B cell (primary cell): Measurements from ENCODE around the gene SPN. TPM values are rescaled to one million over a fixed set of nuclear protein-coding genes. Genes with fewer than 3 reads are reported as not detected.

Experiments
- ATAC-seq: fragments of 200-7000 bp; cut with Tn5 transposase; one replicate; pipeline ENCODE4 v1.10.0; 2021; ENCODE audit warnings: low read depth, mild to moderate bottlenecking, moderate number of reproducible peaks, moderate library complexity
- CTCF ChIA-PET: fragments of 350-600 bp; sonication (Branson Sonifier 250); formaldehyde crosslinking; loops from one replicate; lab custom pipeline; 2021; ENCODE audit warnings: antibody characterized with exemption, inconsistent platforms; lab: Charles Lee
- POLR2A ChIA-PET: fragments of 350-600 bp; sonication (Branson Sonifier 250); formaldehyde crosslinking; loops from one replicate; lab custom pipeline; 2021; ENCODE audit warnings: antibody characterized with exemption; lab: Charles Lee
- DNase-seq: peaks from one replicate; pipeline ENCODE4 v3.0.0; 2013
- H2AFZ ChIP-seq: 2 replicates; pipeline ENCODE4 v1.6.1; 2012; ENCODE audit warnings: mild to moderate bottlenecking, low read depth, low read length; ENCODE audit not compliant: insufficient read depth, poor library complexity, severe bottlenecking
- H3K27ac ChIP-seq, 2 donors: 1 replicate in 1 of 2; 2 replicates in 1 of 2; pipeline ENCODE4 v1.5.1; 2012 to 2013; ENCODE audit warnings: low read length in 2 of 2, mild to moderate bottlenecking in 2 of 2, moderate library complexity in 1 of 2
- H3K27me3 ChIP-seq, 4 experiments: fragments of 200-600 bp in 1 of 4; sonication (generic) in 1 of 4; replicated peaks in 1 of 4; 1 replicate in 2 of 4; 2 replicates in 2 of 4; pipeline versions ENCODE4 v1.6.1 to v1.7.0; 2013 to 2016; ENCODE audit warnings: low read length in 3 of 4, mild to moderate bottlenecking in 2 of 4, mixed read lengths in 1 of 4, moderate library complexity in 1 of 4; ENCODE audit not compliant: insufficient read depth in 4 of 4, control insufficient read depth in 3 of 4; ENCODE audit errors: control extremely low read depth in 1 of 4
- H3K36me3 ChIP-seq, 2 experiments: replicated peaks in 1 of 2; 1 replicate in 1 of 2; 2 replicates in 1 of 2; pipeline versions ENCODE4 v1.6.1 to v1.7.1; 2013; ENCODE audit warnings: low read length in 1 of 2; ENCODE audit not compliant: insufficient read depth in 2 of 2, control insufficient read depth in 1 of 2; ENCODE audit errors: control extremely low read depth in 1 of 2, extremely low read depth in 1 of 2
- H3K4me1 ChIP-seq, 2 donors: fragments of 200-600 bp in 1 of 2; sonication (generic) in 1 of 2; 1 replicate in 1 of 2; 2 replicates in 1 of 2; pipeline versions ENCODE4 v1.5.1 to v1.6.1; 2013 to 2017; ENCODE audit warnings: low read length in 2 of 2; ENCODE audit not compliant: control insufficient read depth in 2 of 2, insufficient read depth in 2 of 2
- H3K4me2 ChIP-seq: replicated peaks from 2 replicates; pipeline ENCODE3; 2012; ENCODE audit warnings: mild to moderate bottlenecking, low read depth, low read length; ENCODE audit not compliant: poor library complexity, severe bottlenecking
- H3K4me3 ChIP-seq, 5 experiments: fragments of 200-600 bp in 1 of 5; sonication (generic) in 1 of 5; 1 replicate in 3 of 5; 2 replicates in 2 of 5; pipeline versions ENCODE4 v1.5.1 to v1.7.0; 2011 to 2016; ENCODE audit warnings: low read length in 4 of 5, mild to moderate bottlenecking in 4 of 5, low read depth in 2 of 5, control low read depth in 1 of 5, moderate library complexity in 1 of 5; ENCODE audit not compliant: insufficient read depth in 1 of 5; ENCODE audit errors: control extremely low read depth in 1 of 5, extremely low read depth in 1 of 5
- H3K79me2 ChIP-seq: fragments of 200-600 bp; sonication (generic); one replicate; pipeline ENCODE4 v1.6.0; 2016; ENCODE audit warnings: low read length; ENCODE audit not compliant: control insufficient read depth, insufficient read depth
- H3K9ac ChIP-seq: fragments of 200-600 bp; sonication (generic); 2 replicates; pipeline ENCODE4 v1.6.1; 2017; ENCODE audit warnings: mild to moderate bottlenecking, low read length, moderate library complexity
- H3K9me3 ChIP-seq, 3 donors: one replicate each; pipeline versions ENCODE4 v1.6.1 to v1.7.1; 2013; ENCODE audit warnings: low read length in 2 of 3; ENCODE audit not compliant: control insufficient read depth in 2 of 3, insufficient read depth in 1 of 3; ENCODE audit errors: control extremely low read depth in 1 of 3
- H4K20me1 ChIP-seq: 2 replicates; pipeline ENCODE4 v1.6.0; 2012; ENCODE audit warnings: mild to moderate bottlenecking, low read length; ENCODE audit not compliant: insufficient read depth, control insufficient read depth, poor library complexity, severe bottlenecking
- H3K27ac Mint-ChIP-seq: one replicate; pipeline ENCODE4 v1.8.0; 2021; ENCODE audit warnings: mixed read lengths
- H3K27me3 Mint-ChIP-seq: one replicate; pipeline ENCODE4 v1.8.0; 2021; ENCODE audit warnings: mixed read lengths
- H3K4me1 Mint-ChIP-seq: one replicate; pipeline ENCODE4 v1.8.0; 2021; ENCODE audit warnings: mixed read lengths
- H3K4me3 Mint-ChIP-seq: one replicate; pipeline ENCODE4 v1.8.0; 2021; ENCODE audit warnings: mixed read lengths
- H3K9me3 Mint-ChIP-seq: one replicate; pipeline ENCODE4 v1.8.0; 2022; ENCODE audit warnings: mixed read lengths; ENCODE audit not compliant: insufficient read depth
- CTCF ChIP-seq: fragments of 200-600 bp; IDR thresholded peaks from one replicate; pipeline ENCODE4 v1.8.0; 2022; ENCODE audit warnings: antibody characterized with exemption, mild to moderate bottlenecking
- EZH2 ChIP-seq: IDR thresholded peaks from 2 replicates; pipeline ENCODE4 v1.6.1; 2012; ENCODE audit warnings: borderline replicate concordance, low read depth, mild to moderate bottlenecking, moderate library complexity, low read length; ENCODE audit not compliant: insufficient read depth, poor library complexity, severe bottlenecking
- WGBS: methylation state at CpG from one replicate; pipeline ENCODE4 v1.1.5; 2013; ENCODE audit warnings: missing lambda C conversion rate; ENCODE audit not compliant: insufficient coverage; 5-methylcytosine and 5-hydroxymethylcytosine counted together
- intact Hi-C: fragments of 100-400 bp; cut with micrococcal nuclease; formaldehyde crosslinking; loops from one replicate; pipeline ENCODE4 v1.10.0; 2022
- polyA plus RNA-seq: library from polyadenylated mRNA; depleted of rRNA; stranded (reverse); fragments of >200 nt; gene quantifications from 2 replicates; pipeline ENCODE4 v1.2.3, GENCODE V29; 2012
- total RNA-seq, 2 donors: library from RNA; stranded (reverse); fragments of 120-200 nt in 1 of 2; gene quantifications; 1 replicate in 1 of 2; 2 replicates in 1 of 2; pipeline versions ENCODE4 v1.2.3 to v1.2.4, GENCODE V29; 2013 to 2022

Gene SPN
- total and polyA plus RNA-seq, 2 donors (not counting 1 experiment from before 2014, with no cell fraction given), result 1.1 to 1.9 TPM

- Mint-ChIP-seq H3K4me3 (peak overlapping the region; percentile 63), H3K27ac (peak overlapping the region; percentile 89), H3K27me3 (no peaks in the 10 kb centered on the region), H3K9me3 (no peaks in the 10 kb centered on the region), H3K4me1 (peaks cover 31% of the 10 kb centered on the region)
- TF ChIP-seq EZH2, result no peak
- TF ChIP-seq CTCF, result no peak
- peak overlapping the region; percentile 27 for H3K9ac ChIP-seq
- H3K4me1 ChIP-seq, result peaks cover 20 to 43% of the 10 kb centered on the region in 2 donors
- POLR2A ChIA-PET, result interaction anchor here (0.6 kb wide), 1 partner anchor 27 kb away, joined by 3 read pairs; no protein-coding TSS in a partner anchor
- no peaks in the 10 kb centered on the region for H4K20me1 ChIP-seq
- H3K27me3 ChIP-seq, result no peaks in the 10 kb centered on the region
- peak overlapping the region; percentile 55 for H3K4me2 ChIP-seq
- CTCF ChIA-PET, result no interaction called here
- 15% methylated on average over 3 of the region's 4 CpGs for WGBS
- H3K36me3 ChIP-seq, result no peaks in the 10 kb centered on the region
- peak; percentile 68 for ATAC-seq
- peak overlapping the region; percentile 53 to 82 for H3K27ac ChIP-seq
- H2AFZ ChIP-seq, result no peak overlapping the region
- H3K79me2 ChIP-seq, result no peaks in the 10 kb centered on the region
- peak; percentile 72 for DNase-seq
- peak overlapping the region in 1 of 5 experiments; percentile 12 for H3K4me3 ChIP-seq
- H3K9me3 ChIP-seq, result peaks cover 0 to 4% (median 0%) of the 10 kb centered on the region in 3 donors
- intact Hi-C loops, result loop anchor here (5.0 kb wide), 1 partner anchor 32 kb away; the partner anchor contains the start of gene QPRT
Observed at GRCh38 chr16:29644973-29645693, 17.9 kb upstream of the SPN start.

GRCh38 chr16:29645694-29646187 lies 17.3 kb upstream of the SPN start:
- CTCF ChIA-PET, result interaction anchor here (1.2 kb wide), 1 partner anchor 18 kb away, joined by 3 read pairs; the partner anchor contains the start of gene SPN
- H3K4me3 Mint-ChIP-seq, result peak overlapping the region; percentile 63
- intact Hi-C loops, result no loop called here

More at GRCh38 chr16:29645694-29646187, 17.3 kb upstream of the SPN start:
- WGBS, result 10% methylated on average over 3 of the region's 4 CpGs
- DNase-seq (peak; percentile 68), ATAC-seq (peak; percentile 50)
- H4K20me1 ChIP-seq, result no peaks in the 10 kb centered on the region
- H3K4me2 ChIP-seq, result peak overlapping the region; percentile 55
- Mint-ChIP-seq H3K9me3 (no peaks in the 10 kb centered on the region), H3K4me1 (peaks cover 29% of the 10 kb centered on the region), H3K27ac (peak overlapping the region; percentile 89), H3K27me3 (no peaks in the 10 kb centered on the region)
- H3K79me2 ChIP-seq, result no peaks in the 10 kb centered on the region
- H3K9me3 ChIP-seq, result peaks cover 0 to 4% (median 0%) of the 10 kb centered on the region in 3 donors
- peak overlapping the region; percentile 27 for H3K9ac ChIP-seq
- peak overlapping the region; percentile 53 to 82 for H3K27ac ChIP-seq
- no peaks in the 10 kb centered on the region for H3K27me3 ChIP-seq
- H3K4me3 ChIP-seq, result peak overlapping the region in 1 of 5 experiments; percentile 12
- H3K4me1 ChIP-seq, result peaks cover 20 to 43% of the 10 kb centered on the region in 2 donors
- peak overlapping the region; percentile 4 for H2AFZ ChIP-seq
- POLR2A ChIA-PET, result interaction anchor here (0.6 kb wide), 1 partner anchor 27 kb away, joined by 3 read pairs; no protein-coding TSS in a partner anchor
- TF ChIP-seq CTCF, result no peak
- TF ChIP-seq EZH2, result no peak
- no peaks in the 10 kb centered on the region for H3K36me3 ChIP-seq
